ENCODE measurements around the gene TMEM184B.

- TF ChIP-seq CTCF (IDR thresholded peaks at IDR 0.05 in 2 of 3, conservative IDR thresholded peaks at IDR 0.05 in 1 of 3; ENCODE audit: control insufficient read depth in 2 of 3, extremely low read depth in 1 of 3, insufficient read depth in 1 of 3, low read depth in 3 of 3, low read length in 3 of 3) (no peak), POLR2AphosphoS5 (IDR thresholded peaks at IDR 0.05; ENCODE audit: low read length) (no peak), ATF7 (IDR thresholded peaks at IDR 0.05; ENCODE audit: low read depth) (no peak), NRF1 (conservative IDR thresholded peaks at IDR 0.05; ENCODE audit: low read depth, low read length) (no peak), ATF2 (IDR thresholded peaks at IDR 0.05; ENCODE audit: low read length) (no peak), TARDBP (IDR thresholded peaks at IDR 0.05; ENCODE audit: borderline replicate concordance) (no peak), ETV6 (conservative IDR thresholded peaks at IDR 0.05 in 1 of 2, IDR thresholded peaks at IDR 0.05 in 1 of 2; ENCODE audit: borderline replicate concordance in 1 of 2, low read depth in 1 of 2) (no peak), NFYB (IDR thresholded peaks at IDR 0.05; ENCODE audit: insufficient read depth, low read depth, low read length) (no peak), USF1 (IDR thresholded peaks at IDR 0.05; ENCODE audit: borderline replicate concordance, extremely low read length, insufficient read depth, low read depth, low read length) (no peak)
Measured at GRCh38 chr22:38314933-38315822, 42.4 kb upstream of the TMEM184B start.

Data from GM12878 (cell line).